ENCODE measurements around the gene RPS5.

The RPS5 gene

GRCh38 chr19:58380662-58381459 is 6.2 kb upstream of the RPS5 start, which contains the start of gene ZNF837:
Gene ZNF837, minus strand, starts transcription at chr19:58381030. Its CDS starts 11,698 bp downstream, at chr19:58369332.
- H3K27me3 ChIP-seq (replicated peaks; ENCODE audit: insufficient read depth, low read length): no peaks in the 10 kb centered on the region
- no peak for TF ChIP-seq EZH2 (optimal IDR thresholded peaks at IDR 0.05; ENCODE audit: low read depth, low read length)
- TF ChIP-seq EZH2phosphoT487 (IDR thresholded peaks at IDR 0.05; ENCODE audit: low read length): no peak
- TF ChIP-seq CTCF (IDR thresholded peaks at IDR 0.05; ENCODE audit: low read length): no peak
- no peaks in the 10 kb centered on the region for H3F3A ChIP-seq (ENCODE audit: insufficient read depth, low read length)
- H3K9me3 ChIP-seq (replicated peaks; ENCODE audit: insufficient read depth, low read length): no peaks in the 10 kb centered on the region
- peak within 1 kb of the TSS; percentile 96 for H3K4me2 ChIP-seq (ENCODE audit: low read depth, low read length)
- peak within 1 kb of the TSS; percentile 96 for H2AFZ ChIP-seq (ENCODE audit: low read length)
- peak within 1 kb of the TSS; percentile 76 for H3K4me3 ChIP-seq (ENCODE audit: low read length)
- no peaks in the 10 kb centered on the region for H3K36me3 ChIP-seq (replicated peaks; ENCODE audit: insufficient read depth, low read length)
- peak within 1 kb of the TSS; percentile 71; the same call in 1 of the 2 replicates for H3K27ac ChIP-seq (ENCODE audit: low read length)
- peak within 1 kb of the TSS; percentile 82 for H3K9ac ChIP-seq (ENCODE audit: low read length)
- no peaks in the 10 kb centered on the region for H3K9me2 ChIP-seq (replicated peaks; ENCODE audit: insufficient read depth, low read length)
- H3K4me1 ChIP-seq (ENCODE audit: low read length): 0 out of 2 replicates have a peak, but pooled peaks cover 6% of the 10 kb centered on the region
- no peaks in the 10 kb centered on the region for H4K20me1 ChIP-seq (ENCODE audit: insufficient read depth, low read length)
- peak; percentile 100 for DNase-seq
- H3K79me2 ChIP-seq (ENCODE audit: low read length): no peaks in the 10 kb centered on the region

GRCh38 chr19:58381460-58382212 is 5.4 kb upstream of the RPS5 start:
- Histone ChIP-seq H3K27me3 (replicated peaks; ENCODE audit: insufficient read depth, low read length) (no peaks in the 10 kb centered on the region), H3K4me3 (ENCODE audit: low read length) (peak overlapping the region; percentile 56), H3F3A (ENCODE audit: insufficient read depth, low read length) (peaks cover 3% of the 10 kb centered on the region; the same call in 1 of the 2 replicates), H3K9ac (ENCODE audit: low read length) (peak overlapping the region; percentile 62), H3K79me2 (ENCODE audit: low read length) (no peaks in the 10 kb centered on the region), H3K4me2 (ENCODE audit: low read depth, low read length) (peak overlapping the region; percentile 61; the same call in 1 of the 2 replicates), H3K36me3 (replicated peaks; ENCODE audit: insufficient read depth, low read length) (no peaks in the 10 kb centered on the region), H3K4me1 (ENCODE audit: low read length) (0 out of 2 replicates have a peak, but pooled peaks cover 6% of the 10 kb centered on the region), H3K9me3 (replicated peaks; ENCODE audit: insufficient read depth, low read length) (no peaks in the 10 kb centered on the region), H4K20me1 (ENCODE audit: insufficient read depth, low read length) (no peaks in the 10 kb centered on the region), H2AFZ (ENCODE audit: low read length) (0 out of 2 replicates have a peak overlapping the region, but pooled peaks have one; percentile 17), H3K9me2 (replicated peaks; ENCODE audit: insufficient read depth, low read length) (no peaks in the 10 kb centered on the region), H3K27ac (ENCODE audit: low read length) (peak overlapping the region; percentile 50; the same call in 1 of the 2 replicates)
- no peak for TF ChIP-seq EZH2 (optimal IDR thresholded peaks at IDR 0.05; ENCODE audit: low read depth, low read length)
- TF ChIP-seq CTCF (IDR thresholded peaks at IDR 0.05; ENCODE audit: low read length): no peak
- no peak for TF ChIP-seq EZH2phosphoT487 (IDR thresholded peaks at IDR 0.05; ENCODE audit: low read length)
- no peak for DNase-seq

- Histone ChIP-seq H3K27ac (ENCODE audit: low read length) (no peak overlapping the region), H3K4me3 (ENCODE audit: low read length) (no peak overlapping the region), H3K36me3 (replicated peaks; ENCODE audit: insufficient read depth, low read length) (peaks cover 3% of the 10 kb centered on the region; the same call in 1 of the 2 replicates), H3K27me3 (replicated peaks; ENCODE audit: insufficient read depth, low read length) (no peaks in the 10 kb centered on the region), H3K9me3 (replicated peaks; ENCODE audit: insufficient read depth, low read length) (no peaks in the 10 kb centered on the region), H3K79me2 (ENCODE audit: low read length) (peaks cover 10% of the 10 kb centered on the region), H3K4me1 (ENCODE audit: low read length) (0 out of 2 replicates have a peak, but pooled peaks cover 10% of the 10 kb centered on the region), H3F3A (ENCODE audit: insufficient read depth, low read length) (peaks cover 3% of the 10 kb centered on the region; the same call in 1 of the 2 replicates), H3K4me2 (ENCODE audit: low read depth, low read length) (no peak overlapping the region), H2AFZ (ENCODE audit: low read length) (no peak overlapping the region), H4K20me1 (ENCODE audit: insufficient read depth, low read length) (no peaks in the 10 kb centered on the region), H3K9ac (ENCODE audit: low read length) (no peak overlapping the region), H3K9me2 (replicated peaks; ENCODE audit: insufficient read depth, low read length) (no peaks in the 10 kb centered on the region)
- TF ChIP-seq EZH2phosphoT487 (IDR thresholded peaks at IDR 0.05; ENCODE audit: low read length): no peak
- TF ChIP-seq EZH2 (optimal IDR thresholded peaks at IDR 0.05; ENCODE audit: low read depth, low read length): no peak
- TF ChIP-seq CTCF (IDR thresholded peaks at IDR 0.05; ENCODE audit: low read length): no peak
- DNase-seq: no peak
These were observed 4.0 kb upstream of the RPS5 start for GRCh38 chr19:58382997-58383603.
